Chondrocyte (in vitro differentiated cells): ENCODE results near the gene PLEKHA5. TPM values are rescaled to one million over a fixed set of nuclear protein-coding genes. Genes with fewer than 3 reads are reported as not detected.
A peak's percentile ranks its signal among the peaks of the same experiment; 100 is the strongest.

Experiments used
- DNase-seq: peaks from one replicate; pipeline ENCODE4 v3.0.0; 2021; ENCODE audit warnings: mixed read lengths, low spot score
- H3K27ac Mint-ChIP-seq: one replicate; pipeline ENCODE4 v1.8.0; 2021; ENCODE audit warnings: mild to moderate bottlenecking, moderate library complexity, mixed read lengths; ENCODE audit not compliant: unreplicated experiment
- H3K27me3 Mint-ChIP-seq: 2 replicates; pipeline ENCODE4 v1.8.0; 2021; ENCODE audit warnings: low read depth, mixed read lengths
- H3K36me3 Mint-ChIP-seq: 2 replicates; pipeline ENCODE4 v1.8.0; 2021; ENCODE audit warnings: low read depth, mixed read lengths
- H3K4me1 Mint-ChIP-seq: 2 replicates; pipeline ENCODE4 v1.8.0; 2021; ENCODE audit warnings: low read depth, mild to moderate bottlenecking, mixed read lengths
- H3K4me3 Mint-ChIP-seq: one replicate; pipeline ENCODE4 v1.8.0; 2021; ENCODE audit warnings: mild to moderate bottlenecking, moderate library complexity, mixed read lengths; ENCODE audit not compliant: unreplicated experiment
- H3K9me3 Mint-ChIP-seq: 2 replicates; pipeline ENCODE4 v1.8.0; 2021; ENCODE audit warnings: low read depth, mixed read lengths
- CTCF ChIP-seq: fragments of 200-600 bp; sonication (generic); IDR thresholded peaks from 2 replicates; pipeline ENCODE4 v1.5.0; 2021; ENCODE audit warnings: antibody characterized with exemption, mild to moderate bottlenecking, moderate library complexity
- total RNA-seq: library from RNA; stranded (reverse); gene quantifications from 3 replicates; pipeline ENCODE4 v1.2.1, GENCODE V29; 2021

The PLEKHA5 gene
- total RNA-seq, 1 donor from 2014 or later = 8.9 TPM

- Mint-ChIP-seq H3K4me3 (no peak overlapping the region), H3K36me3 (no peaks in the 10 kb centered on the region), H3K27me3 (no peaks in the 10 kb centered on the region), H3K9me3 (no peaks in the 10 kb centered on the region), H3K27ac (no peak overlapping the region), H3K4me1 (no peaks in the 10 kb centered on the region)
- TF ChIP-seq CTCF = no peak
- no peak for DNase-seq
Measured at GRCh38 chr12:19375888-19376287, 246.4 kb downstream of the PLEKHA5 start.

GRCh38 chr12:19376691-19377090 is 247.2 kb downstream of the PLEKHA5 start:
- DNase-seq = no peak
- H3K9me3 Mint-ChIP-seq = no peaks in the 10 kb centered on the region
- H3K4me1 Mint-ChIP-seq = peaks cover 5% of the 10 kb centered on the region
- no peak overlapping the region for H3K4me3 Mint-ChIP-seq
- no peak for TF ChIP-seq CTCF
- H3K27ac Mint-ChIP-seq = no peak overlapping the region
- H3K27me3 Mint-ChIP-seq = no peaks in the 10 kb centered on the region
- no peaks in the 10 kb centered on the region for H3K36me3 Mint-ChIP-seq

GRCh38 chr12:19382111-19382526 is 252.6 kb downstream of the PLEKHA5 start:
- H3K36me3 Mint-ChIP-seq = no peaks in the 10 kb centered on the region
- peak; percentile 32 for DNase-seq
- H3K27me3 Mint-ChIP-seq = no peaks in the 10 kb centered on the region
- no peak for TF ChIP-seq CTCF
- peak overlapping the region; percentile 80 for H3K27ac Mint-ChIP-seq
- H3K4me1 Mint-ChIP-seq = peaks cover 14% of the 10 kb centered on the region
- no peak overlapping the region for H3K4me3 Mint-ChIP-seq
- H3K9me3 Mint-ChIP-seq = no peaks in the 10 kb centered on the region

GRCh38 chr12:19382563-19382962 is 253.0 kb downstream of the PLEKHA5 start:
- H3K36me3 Mint-ChIP-seq = no peaks in the 10 kb centered on the region
- TF ChIP-seq CTCF = no peak
- DNase-seq = peak; percentile 57
- no peaks in the 10 kb centered on the region for H3K27me3 Mint-ChIP-seq
- H3K4me3 Mint-ChIP-seq = no peak overlapping the region
- peak overlapping the region; percentile 80 for H3K27ac Mint-ChIP-seq
- H3K4me1 Mint-ChIP-seq = peaks cover 14% of the 10 kb centered on the region
- H3K9me3 Mint-ChIP-seq = no peaks in the 10 kb centered on the region

- H3K36me3 Mint-ChIP-seq = no peaks in the 10 kb centered on the region
- peaks cover 7% of the 10 kb centered on the region for H3K4me1 Mint-ChIP-seq
- no peak for DNase-seq
- no peak overlapping the region for H3K27ac Mint-ChIP-seq
- no peak for TF ChIP-seq CTCF
- no peaks in the 10 kb centered on the region for H3K27me3 Mint-ChIP-seq
- no peaks in the 10 kb centered on the region for H3K9me3 Mint-ChIP-seq
- H3K4me3 Mint-ChIP-seq = no peak overlapping the region
Measured at GRCh38 chr12:19387161-19387560, 257.6 kb downstream of the PLEKHA5 start.
